Fibroblast of villous mesenchyme (primary cell): ENCODE data around the gene OXCT2. TPM values are rescaled to one million over a fixed set of nuclear protein-coding genes. Genes with fewer than 3 reads are reported as not detected.

Experiments used
- DNase-seq: peaks from one replicate; pipeline ENCODE4 v3.0.0-alpha.2; 2010; ENCODE audit warnings: low read depth
- H3K4me3 ChIP-seq: 2 replicates; pipeline ENCODE4 v1.5.1; 2011; ENCODE audit warnings: low read depth, mild to moderate bottlenecking, low read length
- CTCF ChIP-seq: IDR thresholded peaks from 2 replicates; pipeline ENCODE4 v1.5.1; 2012; ENCODE audit warnings: low read depth, mild to moderate bottlenecking, low read length; ENCODE audit not compliant: insufficient read depth
- total RNA-seq: library from RNA; depleted of rRNA; stranded (reverse); fragments of >200 nt; gene quantifications from 2 replicates; pipeline ENCODE4 v1.2.3, GENCODE V29; 2012

Gene OXCT2
- total RNA-seq, 1 donor = 1.7 TPM

DNA sequence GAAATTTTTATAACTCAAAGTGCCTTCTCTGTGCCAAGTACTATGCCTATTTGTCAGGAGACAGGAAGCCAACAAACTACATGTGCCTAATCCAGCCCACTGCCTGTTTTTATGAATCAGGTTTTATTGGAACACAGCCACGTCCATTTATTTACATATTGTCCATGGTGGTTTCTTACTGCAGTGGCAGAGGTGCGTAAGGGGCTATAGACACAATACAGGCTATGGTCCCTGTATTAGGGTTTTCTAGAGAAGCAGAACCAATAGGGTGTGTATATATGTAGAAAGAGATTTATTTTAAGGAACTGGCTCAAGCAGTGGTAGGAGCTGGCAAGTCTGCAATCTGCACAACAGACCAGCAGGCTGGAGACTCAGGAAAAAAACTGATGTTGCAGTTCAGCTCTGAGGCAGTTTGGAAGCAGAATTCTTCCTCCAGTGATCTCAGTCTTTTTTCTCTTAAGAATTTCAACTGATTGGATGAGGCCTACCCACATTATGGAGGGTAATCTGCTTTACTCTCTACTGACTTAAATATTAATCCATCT, 17.1 kb downstream of the OXCT2 start:
- H3K4me3 ChIP-seq = no peak overlapping the region
- DNase-seq = no peak

GRCh38 chr1:39753132-39754025, 17.8 kb downstream of the OXCT2 start:
- no peak for DNase-seq
- H3K4me3 ChIP-seq = no peak overlapping the region

More for the DNA sequence above, 17.1 kb downstream of the OXCT2 start:
- TF ChIP-seq CTCF = no peak

DNA sequence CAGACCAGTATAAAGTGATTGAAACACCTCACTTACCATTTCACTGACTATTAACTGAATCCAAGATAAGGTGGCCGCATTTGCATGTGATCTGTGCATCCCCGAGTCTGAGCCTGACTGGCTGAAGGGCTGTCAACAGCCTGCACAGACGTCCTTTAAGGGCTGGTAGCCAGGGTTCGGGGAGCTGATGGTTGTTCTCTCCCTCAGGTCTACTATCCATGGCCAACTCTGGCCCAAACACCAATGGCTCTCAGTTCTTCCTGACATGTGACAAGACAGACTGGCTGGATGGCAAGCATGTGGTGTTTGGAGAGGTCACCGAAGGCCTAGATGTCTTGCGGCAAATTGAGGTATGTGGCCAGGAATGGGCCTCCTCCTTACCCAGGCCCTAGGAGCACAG, 18.4 kb downstream of the OXCT2 start:
- DNase-seq = no peak
- TF ChIP-seq CTCF = no peak
- H3K4me3 ChIP-seq = no peak overlapping the region

More at GRCh38 chr1:39753132-39754025, 17.8 kb downstream of the OXCT2 start:
- no peak for TF ChIP-seq CTCF

DNA sequence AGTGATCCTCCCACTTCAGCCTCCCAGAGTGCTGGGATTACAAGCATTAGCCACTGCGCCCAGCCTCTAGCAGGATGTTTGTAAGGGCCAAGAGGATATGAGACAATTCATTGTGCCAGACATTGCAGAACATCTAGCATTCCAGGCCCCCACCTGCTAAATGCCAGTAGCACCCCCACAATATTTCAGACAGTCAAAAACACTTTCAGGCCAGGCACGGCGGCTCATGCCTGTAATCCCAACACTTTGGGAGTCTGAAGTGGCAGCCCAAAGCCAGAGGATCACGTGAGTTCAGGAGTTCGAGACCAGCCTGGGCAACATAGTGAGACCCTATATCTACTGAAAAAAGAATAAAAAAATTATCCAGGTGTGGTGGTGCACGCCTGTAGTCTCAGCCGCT, 19.6 kb downstream of the OXCT2 start:
- no peak overlapping the region for H3K4me3 ChIP-seq
- DNase-seq = no peak
- TF ChIP-seq CTCF = no peak

GRCh38 chr1:39745016-39745670, 26.0 kb downstream of the OXCT2 start:
- no peak for DNase-seq
- H3K4me3 ChIP-seq = no peak overlapping the region
- TF ChIP-seq CTCF = no peak

GRCh38 chr1:39738622-39739366, 32.4 kb downstream of the OXCT2 start, which contains the start of gene PPIE:
Gene PPIE (plus strand): TSS chr1:39738882. CDS start chr1:39738901, 19 bp downstream.
- DNase-seq = peak; percentile 90
- H3K4me3 ChIP-seq = peak within 1 kb of the TSS; percentile 98
- TF ChIP-seq CTCF = no peak
